ENCODE data around the gene DLGAP1.

Gene DLGAP1

DNA sequence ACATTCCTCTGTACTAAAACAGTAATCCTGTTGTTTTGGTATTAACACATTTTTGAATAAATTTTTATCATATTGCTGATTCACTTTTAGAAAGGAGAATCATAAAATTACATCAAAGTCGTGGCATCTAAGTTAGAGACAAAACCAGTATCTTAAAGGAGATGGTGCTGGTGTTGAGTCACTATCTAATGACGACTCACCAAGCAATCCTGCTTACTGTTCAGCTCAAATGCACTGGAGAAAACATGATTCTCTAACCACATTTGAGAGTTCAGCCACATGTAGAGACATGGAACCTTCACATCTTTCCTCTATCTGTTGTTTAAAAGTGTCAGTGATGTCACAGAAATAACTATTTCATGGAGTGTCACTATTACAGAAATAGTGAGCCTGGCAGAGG, 531.4 kb downstream of the DLGAP1 start:
- DNase-seq: no peak

DNA sequence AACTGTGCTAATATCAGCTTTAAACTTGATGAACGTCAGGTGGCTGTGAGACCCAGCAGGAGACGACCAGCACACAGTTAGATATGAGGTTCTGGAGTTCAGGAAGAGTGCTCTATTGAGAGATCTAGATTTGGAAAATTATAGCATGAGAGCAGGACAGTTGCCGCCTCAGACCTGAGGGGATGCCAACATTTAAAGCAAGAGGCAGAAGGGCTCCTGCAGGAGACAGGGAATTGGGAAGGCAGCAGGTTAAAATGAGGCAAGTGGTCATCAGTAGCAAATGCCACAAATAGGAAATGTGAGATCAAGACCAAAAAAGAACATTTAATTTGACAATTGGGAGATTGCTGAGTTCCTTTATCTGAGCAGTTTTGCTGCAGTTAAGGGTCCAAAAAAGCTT, 533.3 kb downstream of the DLGAP1 start:
- no peak for DNase-seq

GRCh38 chr18:3920832-3921231, 534.3 kb downstream of the DLGAP1 start:
- no peak for DNase-seq

GRCh38 chr18:3919396-3920061, 535.6 kb downstream of the DLGAP1 start:
- no peak for DNase-seq

GRCh38 chr18:3916082-3916481, 539.0 kb downstream of the DLGAP1 start:
- DNase-seq: no peak

DNA sequence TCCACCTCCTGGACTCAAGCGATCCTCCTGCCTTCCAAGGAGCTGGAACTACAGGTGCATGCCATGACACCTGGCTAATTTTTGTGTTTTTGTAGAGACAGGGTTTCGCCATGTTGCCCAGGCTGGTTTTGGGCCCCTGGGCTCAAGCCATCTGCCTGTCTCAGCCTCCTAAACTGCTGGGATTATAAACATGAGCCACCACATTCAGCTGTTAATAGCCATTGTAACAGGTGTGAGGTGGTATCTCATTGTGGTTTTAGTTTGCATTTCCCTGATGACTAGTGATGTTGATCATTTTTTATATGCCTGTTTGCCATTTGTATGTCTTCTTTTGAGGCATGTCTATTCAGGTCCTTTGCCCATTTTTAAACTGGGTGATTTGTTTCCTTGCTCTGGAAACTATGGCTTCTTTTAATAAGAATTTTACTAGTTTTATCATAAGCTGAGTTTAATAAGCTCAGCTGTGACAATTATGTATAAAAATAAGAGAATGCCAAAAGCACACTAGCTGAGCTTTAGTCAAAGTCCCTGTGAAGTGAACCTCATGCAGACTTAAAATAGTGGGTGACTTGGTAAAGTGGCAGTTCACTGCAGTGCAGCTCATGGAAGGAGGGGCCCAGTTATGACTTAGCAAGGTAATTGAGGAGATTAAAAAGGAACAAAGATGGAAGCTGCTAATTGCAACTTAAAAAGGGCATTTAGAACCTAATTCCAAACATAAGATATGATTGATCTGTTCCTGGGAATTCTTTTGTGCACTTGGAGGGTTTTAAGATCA, 540.1 kb downstream of the DLGAP1 start:
- DNase-seq: no peak

- no peak for DNase-seq
These were observed 541.0 kb downstream of the DLGAP1 start for GRCh38 chr18:3914109-3914508.

DNA sequence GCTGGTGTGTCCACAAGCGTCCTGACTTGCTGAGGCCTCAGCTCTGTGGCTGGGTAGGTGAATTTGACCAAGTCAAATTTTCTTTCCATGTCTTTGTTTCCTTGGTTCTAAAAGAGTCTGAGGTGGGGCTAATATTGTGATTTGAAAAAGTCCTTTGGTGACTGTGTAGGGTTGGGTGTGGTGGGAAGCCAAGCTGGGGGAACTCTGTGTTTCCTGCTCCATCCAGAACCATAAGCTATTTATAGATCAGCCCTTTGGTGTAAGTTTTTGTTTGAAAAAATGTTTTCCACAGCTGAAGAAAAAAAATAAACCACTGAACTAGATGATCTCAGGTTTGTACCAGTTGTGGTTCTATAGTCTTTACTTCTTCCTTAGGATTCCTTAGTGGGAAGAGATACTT, 542.4 kb downstream of the DLGAP1 start:
- DNase-seq: no peak

DNA sequence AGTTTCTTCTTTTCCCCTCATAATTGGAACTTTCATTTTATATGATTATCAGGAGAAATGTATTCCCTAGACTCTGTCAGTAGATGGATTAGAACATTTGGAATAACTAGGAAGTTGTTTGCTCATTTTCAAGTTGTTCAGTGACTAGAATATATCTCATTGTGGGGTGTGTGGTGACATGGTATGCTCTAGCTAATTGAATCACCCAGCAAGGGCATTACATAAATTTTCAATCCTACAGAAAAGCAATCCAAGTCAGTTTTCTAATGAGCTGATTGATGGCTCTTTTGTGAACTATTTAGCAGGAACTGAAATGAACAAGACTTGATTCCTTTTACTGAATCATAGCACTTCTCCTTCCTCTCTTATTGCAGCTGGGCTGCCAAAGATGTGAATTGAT, 543.7 kb downstream of the DLGAP1 start:
- no peak for DNase-seq

DNA sequence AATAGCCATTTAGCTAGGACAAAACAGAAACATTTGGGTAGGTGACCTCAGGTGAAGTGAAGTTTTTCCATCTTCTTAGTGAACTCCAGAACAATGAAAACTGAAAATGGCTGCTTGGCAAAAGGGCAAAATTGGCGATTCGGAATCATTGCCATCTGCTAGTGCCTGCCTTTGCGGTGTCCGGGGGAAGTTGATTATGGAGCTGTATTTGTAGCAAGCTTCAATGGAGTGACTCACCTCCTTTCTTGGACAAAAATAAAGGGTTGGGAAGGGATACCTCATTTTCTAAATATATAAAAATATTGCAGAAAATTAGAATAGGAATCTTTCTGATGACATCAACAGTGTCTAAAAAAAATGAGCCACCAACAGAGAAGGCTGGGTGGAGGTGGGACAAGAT, 544.6 kb downstream of the DLGAP1 start:
- no peak for DNase-seq

DNA sequence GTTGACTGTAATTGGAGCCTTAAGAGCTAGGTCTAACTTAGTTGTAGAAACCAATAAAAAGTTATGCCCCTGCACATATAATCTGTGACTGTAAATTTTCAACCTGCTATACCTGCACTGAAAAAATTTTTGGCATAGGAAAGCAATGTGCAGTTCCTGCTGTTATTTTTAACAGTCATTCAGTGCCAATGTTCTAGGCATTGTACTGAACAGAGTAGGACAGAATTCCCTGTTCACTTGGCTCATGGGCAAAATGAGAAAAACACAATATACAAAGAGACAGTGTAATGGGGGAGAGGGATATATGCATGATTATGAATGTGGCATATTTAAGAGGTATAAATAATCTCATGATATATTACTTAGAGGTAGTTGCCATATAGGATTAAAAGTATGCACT, 547.2 kb downstream of the DLGAP1 start:
- DNase-seq: no peak

DNA sequence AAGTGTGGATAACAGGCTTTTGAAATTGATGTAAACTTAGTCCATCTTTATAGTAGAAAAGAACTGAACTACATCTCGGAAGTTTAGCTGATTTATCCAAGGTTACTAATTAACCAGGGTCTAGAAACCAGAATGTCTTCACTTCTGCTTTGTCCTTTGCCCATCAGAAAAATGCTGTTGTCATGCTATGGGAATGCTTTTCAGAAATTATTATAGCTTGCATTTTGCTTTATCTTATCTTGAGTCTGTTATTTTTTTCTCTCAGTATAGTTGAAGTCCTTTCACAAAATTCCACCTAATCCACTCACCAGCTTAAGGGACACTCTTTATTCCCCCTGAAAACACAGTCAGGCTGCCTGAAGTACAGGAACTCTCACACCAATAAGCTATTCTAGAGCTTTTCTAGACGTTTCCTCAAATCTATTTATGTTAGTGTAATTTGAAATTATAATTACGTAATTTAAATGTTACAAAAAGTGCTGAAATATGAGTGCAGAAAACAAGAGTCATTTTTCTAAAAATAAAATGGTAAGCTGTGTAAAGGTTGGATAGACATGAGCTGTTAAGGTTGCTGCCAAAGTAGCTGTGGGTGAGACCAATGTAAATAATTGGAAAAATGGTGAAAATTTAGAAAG, 548.9 kb downstream of the DLGAP1 start:
- DNase-seq: no peak

GRCh38 chr18:3903337-3903736, 551.8 kb downstream of the DLGAP1 start:
- no peak for DNase-seq

DNA sequence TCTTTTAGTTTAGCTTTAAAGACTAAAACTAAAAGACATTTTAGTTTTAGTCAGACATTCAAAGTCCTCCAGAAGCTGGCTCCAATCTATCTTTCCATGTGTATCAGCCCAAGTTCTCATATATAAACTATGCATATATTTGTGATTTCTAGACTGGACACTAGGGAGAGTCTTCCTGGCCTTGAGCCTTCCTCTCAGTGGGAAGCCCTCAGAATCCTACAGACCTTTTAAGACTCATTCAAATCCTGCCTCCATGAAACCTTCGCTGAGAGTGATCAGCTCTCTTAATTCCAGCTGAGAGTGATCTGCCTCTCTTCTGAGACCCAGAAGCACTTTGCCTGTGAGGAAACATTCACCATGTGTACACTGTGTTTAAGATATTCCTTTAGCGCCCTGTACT, 552.4 kb downstream of the DLGAP1 start:
- DNase-seq: no peak

DNA sequence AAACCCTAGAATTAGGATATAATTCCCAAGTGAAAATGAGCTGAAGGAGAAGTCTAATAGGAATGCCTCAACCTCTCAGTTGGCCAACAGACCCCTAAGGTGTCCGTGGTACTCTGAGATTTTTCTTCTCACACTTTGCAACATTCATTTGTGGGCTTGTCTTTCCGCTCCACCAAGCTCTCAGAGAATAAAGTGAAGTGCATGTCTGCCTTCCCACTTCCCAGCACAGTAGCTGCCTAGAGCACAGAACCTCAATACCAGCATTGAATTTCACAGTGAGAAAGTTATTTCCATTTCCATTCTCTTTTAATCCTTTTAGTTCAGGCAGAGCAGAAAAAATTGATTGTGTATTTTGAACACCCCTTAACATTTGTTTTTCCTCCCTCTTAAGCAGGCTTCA, 553.3 kb downstream of the DLGAP1 start:
- DNase-seq: no peak

- DNase-seq: no peak
These were observed 554.1 kb downstream of the DLGAP1 start for GRCh38 chr18:3901042-3901441.

- DNase-seq: no peak
These were observed 554.8 kb downstream of the DLGAP1 start for GRCh38 chr18:3900327-3900726.

DNA sequence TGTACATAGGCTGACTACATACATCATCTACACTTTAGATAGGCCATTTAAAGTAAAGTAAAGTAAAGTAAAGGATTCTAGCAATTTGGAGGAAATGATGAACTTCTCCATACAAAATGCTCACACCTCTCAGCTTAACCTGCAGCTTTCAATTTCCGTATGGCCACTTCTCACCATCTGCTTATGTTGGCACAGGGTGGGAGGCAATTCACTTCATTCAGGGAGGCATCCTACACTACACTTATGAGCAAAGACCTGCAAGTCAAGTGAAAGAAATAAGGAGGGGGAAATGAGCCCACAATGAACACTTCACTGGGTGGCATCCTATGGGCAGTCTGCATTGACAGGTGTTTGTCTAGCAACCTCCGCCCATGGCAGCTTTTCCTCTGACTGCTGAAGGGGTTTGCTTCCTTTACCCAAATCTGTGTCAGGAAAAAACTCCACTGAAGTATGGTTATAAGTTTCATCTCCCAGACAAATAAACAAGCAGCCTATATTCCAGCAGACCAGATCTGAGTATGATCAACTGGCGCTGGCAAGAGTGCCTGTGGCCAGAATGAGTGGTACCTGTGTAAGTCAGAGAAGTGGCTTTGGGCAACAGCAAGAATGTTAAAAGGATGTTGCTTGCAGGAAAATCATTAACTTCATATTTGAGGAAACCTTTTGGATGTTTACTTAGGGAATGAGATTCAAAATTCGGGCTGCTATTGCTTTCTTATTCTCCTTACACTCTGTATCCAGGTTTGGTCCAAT, 556.1 kb downstream of the DLGAP1 start:
- no peak for DNase-seq

DNA sequence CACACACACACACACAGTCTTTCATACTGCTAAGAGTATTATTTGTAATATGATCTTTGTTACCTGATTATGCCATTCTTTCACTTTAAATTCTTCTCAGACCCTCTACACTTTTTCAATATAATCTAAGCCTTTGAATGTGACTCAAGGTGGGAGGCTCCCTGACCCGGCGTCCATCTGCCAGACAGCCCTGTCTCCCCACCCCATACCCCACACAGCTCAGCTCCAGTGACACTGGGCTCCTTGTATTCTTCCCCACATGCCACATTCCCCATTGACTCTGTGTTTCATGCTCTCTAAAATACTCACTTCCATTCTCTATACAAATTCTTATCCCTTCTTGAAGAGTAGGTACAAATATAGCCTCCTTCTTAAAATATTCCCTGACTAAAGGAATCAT, 563.0 kb downstream of the DLGAP1 start:
- no peak for DNase-seq

GRCh38 chr18:3891245-3891644, 563.9 kb downstream of the DLGAP1 start:
- DNase-seq: no peak

GRCh38 chr18:3889803-3890202, 565.3 kb downstream of the DLGAP1 start:
- no peak for DNase-seq

- no peak for DNase-seq
These were observed 566.0 kb downstream of the DLGAP1 start for GRCh38 chr18:3889121-3889520.

DNA sequence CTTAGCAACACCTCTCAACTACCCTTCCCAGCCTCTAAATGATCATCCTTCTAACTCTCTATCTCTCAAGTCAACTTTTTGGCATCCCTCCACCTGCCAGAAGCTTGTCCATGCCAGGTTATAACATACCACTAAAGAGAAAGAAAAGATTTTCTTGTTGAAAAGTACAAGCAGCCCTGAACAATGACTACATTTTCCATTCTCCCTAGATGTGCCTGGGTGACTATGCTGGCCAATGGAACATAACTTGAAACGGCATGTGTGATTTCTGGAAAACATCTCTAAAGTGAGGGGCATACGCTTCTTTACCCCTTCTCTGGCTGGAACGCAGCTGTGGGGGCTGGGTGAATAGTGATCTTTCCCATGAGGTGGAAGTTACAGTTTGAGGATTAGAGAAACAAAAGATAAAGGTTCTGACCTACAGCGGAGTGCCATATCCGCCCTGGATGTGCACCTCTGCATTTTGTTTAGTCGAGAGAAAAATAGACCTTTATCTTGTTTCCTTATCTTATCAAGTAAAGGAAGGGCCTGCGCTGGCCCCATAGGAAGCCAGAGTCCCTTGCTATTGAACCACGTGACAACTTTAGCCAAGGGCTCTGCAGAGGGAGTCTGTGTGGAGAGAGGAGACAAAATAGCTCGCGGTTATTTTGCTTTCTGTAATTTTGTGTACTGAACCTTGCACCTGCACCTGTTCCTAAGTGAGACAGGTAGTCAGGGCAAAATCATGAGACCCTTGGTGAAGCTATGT, 568.4 kb downstream of the DLGAP1 start:
- DNase-seq: no peak
